ENCODE data around the gene F2. TPM values are rescaled to one million over a fixed set of nuclear protein-coding genes. Genes with fewer than 3 reads are reported as not detected.
A peak's percentile ranks its signal among the peaks of the same experiment; 100 is the strongest.

F2 gene
- total RNA-seq, 1 donor from 2014 or later: not detected

GRCh38 chr11:46736146-46736545 is 17.1 kb downstream of the F2 start:
- no peak overlapping the region for H3K9ac ChIP-seq
- H3K4me1 ChIP-seq: no peaks in the 10 kb centered on the region
- Mint-ChIP-seq H3K4me1 (no peaks in the 10 kb centered on the region), H3K9me3 (no peaks in the 10 kb centered on the region), H3K36me3 (peaks cover 1% of the 10 kb centered on the region), H3K27ac (no peak overlapping the region), H3K27me3 (ENCODE audit: insufficient read depth, low read depth) (no peaks in the 10 kb centered on the region), H3K4me3 (no peak overlapping the region)
- peaks cover 3% of the 10 kb centered on the region for H3F3A ChIP-seq (ENCODE audit: low read depth)
- no peaks in the 10 kb centered on the region for H4K20me1 ChIP-seq (ENCODE audit: low read depth)
- DNase-seq (ENCODE audit: low spot score): no peak
- H3K9me3 ChIP-seq (ENCODE audit: low read depth): no peaks in the 10 kb centered on the region
- H3K27ac ChIP-seq: no peak overlapping the region
- H3K27me3 ChIP-seq: no peaks in the 10 kb centered on the region
- no peaks in the 10 kb centered on the region for H3K79me2 ChIP-seq (ENCODE audit: low read depth)
- H3K4me3 ChIP-seq: no peak overlapping the region
- H3K4me2 ChIP-seq: no peak overlapping the region
- H3K36me3 ChIP-seq: no peaks in the 10 kb centered on the region
- H2AFZ ChIP-seq (replicated peaks): no peak overlapping the region
- TF ChIP-seq CTCF (IDR thresholded peaks at IDR 0.05) (no peak), EZH2phosphoT487 (IDR thresholded peaks at IDR 0.05) (no peak), EZH2 (IDR thresholded peaks at IDR 0.05) (no peak)

GRCh38 chr11:46736615-46737014 is 17.6 kb downstream of the F2 start:
- Mint-ChIP-seq H3K27me3 (ENCODE audit: insufficient read depth, low read depth) (no peaks in the 10 kb centered on the region), H3K9me3 (no peaks in the 10 kb centered on the region), H3K36me3 (peaks cover 6% of the 10 kb centered on the region), H3K4me3 (no peak overlapping the region), H3K4me1 (no peaks in the 10 kb centered on the region), H3K27ac (no peak overlapping the region)
- Histone ChIP-seq H3K9me3 (ENCODE audit: low read depth) (no peaks in the 10 kb centered on the region), H3K4me1 (no peaks in the 10 kb centered on the region), H3K4me3 (no peak overlapping the region), H3K36me3 (no peaks in the 10 kb centered on the region), H3K27me3 (no peaks in the 10 kb centered on the region), H3K4me2 (no peak overlapping the region), H4K20me1 (ENCODE audit: low read depth) (no peaks in the 10 kb centered on the region), H3K9ac (no peak overlapping the region), H2AFZ (replicated peaks) (no peak overlapping the region), H3F3A (ENCODE audit: low read depth) (peaks cover 3% of the 10 kb centered on the region), H3K79me2 (ENCODE audit: low read depth) (no peaks in the 10 kb centered on the region), H3K27ac (no peak overlapping the region)
- no peak for TF ChIP-seq EZH2phosphoT487 (IDR thresholded peaks at IDR 0.05)
- TF ChIP-seq CTCF (IDR thresholded peaks at IDR 0.05): no peak
- no peak for TF ChIP-seq EZH2 (IDR thresholded peaks at IDR 0.05)
- no peak for DNase-seq (ENCODE audit: low spot score)

GRCh38 chr11:46737699-46738098 is 18.7 kb downstream of the F2 start:
- H3F3A ChIP-seq (ENCODE audit: low read depth): peaks cover 3% of the 10 kb centered on the region
- H3K36me3 ChIP-seq: peaks cover 1% of the 10 kb centered on the region
- no peaks in the 10 kb centered on the region for H3K4me1 ChIP-seq
- no peak overlapping the region for H3K4me3 ChIP-seq
- no peak overlapping the region for H3K27ac Mint-ChIP-seq
- no peaks in the 10 kb centered on the region for H3K79me2 ChIP-seq (ENCODE audit: low read depth)
- peaks cover 16% of the 10 kb centered on the region for H3K36me3 Mint-ChIP-seq
- no peaks in the 10 kb centered on the region for H3K4me1 Mint-ChIP-seq
- no peak overlapping the region for H3K4me3 Mint-ChIP-seq
- no peaks in the 10 kb centered on the region for H3K9me3 ChIP-seq (ENCODE audit: low read depth)
- H3K27me3 Mint-ChIP-seq (ENCODE audit: insufficient read depth, low read depth): no peaks in the 10 kb centered on the region
- no peak overlapping the region for H3K27ac ChIP-seq
- H2AFZ ChIP-seq (replicated peaks): no peak overlapping the region
- H4K20me1 ChIP-seq (ENCODE audit: low read depth): no peaks in the 10 kb centered on the region
- TF ChIP-seq EZH2 (IDR thresholded peaks at IDR 0.05): no peak
- H3K27me3 ChIP-seq: no peaks in the 10 kb centered on the region
- H3K4me2 ChIP-seq: no peak overlapping the region
- H3K9ac ChIP-seq: no peak overlapping the region
- H3K9me3 Mint-ChIP-seq: no peaks in the 10 kb centered on the region
- DNase-seq (ENCODE audit: low spot score): no peak

- no peak overlapping the region for H3K4me3 Mint-ChIP-seq
- no peaks in the 10 kb centered on the region for H3K9me3 Mint-ChIP-seq
- TF ChIP-seq EZH2 (IDR thresholded peaks at IDR 0.05) (no peak), EZH2phosphoT487 (IDR thresholded peaks at IDR 0.05) (no peak), CTCF (IDR thresholded peaks at IDR 0.05) (no peak)
- no peak for DNase-seq (ENCODE audit: low spot score)
- H3K79me2 ChIP-seq (ENCODE audit: low read depth): no peaks in the 10 kb centered on the region
- H3K27ac ChIP-seq: no peak overlapping the region
- no peaks in the 10 kb centered on the region for H3K27me3 Mint-ChIP-seq (ENCODE audit: insufficient read depth, low read depth)
- no peaks in the 10 kb centered on the region for H3K4me1 ChIP-seq
- H3K9me3 ChIP-seq (ENCODE audit: low read depth): no peaks in the 10 kb centered on the region
- peaks cover 25% of the 10 kb centered on the region for H3K36me3 Mint-ChIP-seq
- H2AFZ ChIP-seq (replicated peaks): no peak overlapping the region
- peak overlapping the region; percentile 50 for H3K27ac Mint-ChIP-seq
- peaks cover 5% of the 10 kb centered on the region for H3K36me3 ChIP-seq
- H3K4me2 ChIP-seq: no peak overlapping the region
- H4K20me1 ChIP-seq (ENCODE audit: low read depth): no peaks in the 10 kb centered on the region
- no peaks in the 10 kb centered on the region for H3K4me1 Mint-ChIP-seq
- no peak overlapping the region for H3K4me3 ChIP-seq
- H3K27me3 ChIP-seq: no peaks in the 10 kb centered on the region
- H3F3A ChIP-seq (ENCODE audit: low read depth): peaks cover 4% of the 10 kb centered on the region
- H3K9ac ChIP-seq: no peak overlapping the region
These were observed 19.9 kb downstream of the F2 start for GRCh38 chr11:46738887-46739286.

Measured in neural progenitor cell (in vitro differentiated cells).